ENCODE results near the gene PRXL2B.
A peak's percentile ranks its signal among the peaks of the same experiment; 100 is the strongest.
"Not testable (repeated sequence)": the region's sequence is repeated elsewhere in the genome, so short reads cannot be mapped to it uniquely, and the experiment has no call there.

The PRXL2B gene

DNA sequence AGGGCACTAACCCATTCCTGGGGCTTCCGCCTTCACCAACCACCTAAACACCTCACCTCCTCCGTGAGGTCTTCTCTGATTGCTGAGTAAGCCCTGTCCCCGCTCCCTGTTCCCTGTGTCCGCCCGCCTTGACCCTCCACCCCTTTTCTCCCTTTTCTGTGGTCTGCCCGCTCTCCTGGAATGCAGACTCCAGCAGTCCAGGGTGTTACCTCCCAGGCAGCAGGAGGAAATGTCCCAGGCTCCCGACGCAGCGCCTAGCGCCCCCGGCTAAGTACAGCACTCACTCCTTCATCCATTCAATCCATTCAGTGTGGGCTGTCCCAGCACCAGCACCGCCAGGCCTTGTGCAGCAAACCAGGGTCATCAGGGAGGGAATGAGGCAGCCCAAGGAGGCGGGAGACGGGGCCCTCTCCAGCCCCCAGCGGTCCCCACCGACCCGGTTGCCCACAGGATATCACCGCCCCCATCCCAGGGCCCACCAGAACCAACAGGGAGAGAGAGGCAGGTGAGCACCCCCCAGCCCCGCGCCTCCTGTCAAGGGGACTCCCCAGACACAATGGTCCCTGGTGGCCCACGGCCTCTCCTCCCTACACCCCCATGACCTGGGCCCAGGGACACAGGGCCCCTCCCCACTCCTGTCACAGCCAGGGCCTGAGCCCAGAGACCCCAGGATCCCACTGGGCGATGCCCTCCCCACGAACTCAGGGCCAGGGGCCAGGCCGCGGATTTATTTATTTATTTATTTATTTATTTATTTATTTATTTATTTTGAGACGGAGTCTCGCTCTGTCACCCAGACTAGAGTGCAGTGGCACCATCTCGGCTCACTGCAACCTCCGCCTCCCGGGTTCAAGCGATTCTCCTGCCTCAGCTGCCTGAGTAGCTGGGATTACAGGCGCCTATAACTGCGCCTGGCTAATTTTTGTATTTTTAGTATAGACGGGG lies 20.2 kb upstream of the PRXL2B start:
- DNase-seq = no peak

DNA sequence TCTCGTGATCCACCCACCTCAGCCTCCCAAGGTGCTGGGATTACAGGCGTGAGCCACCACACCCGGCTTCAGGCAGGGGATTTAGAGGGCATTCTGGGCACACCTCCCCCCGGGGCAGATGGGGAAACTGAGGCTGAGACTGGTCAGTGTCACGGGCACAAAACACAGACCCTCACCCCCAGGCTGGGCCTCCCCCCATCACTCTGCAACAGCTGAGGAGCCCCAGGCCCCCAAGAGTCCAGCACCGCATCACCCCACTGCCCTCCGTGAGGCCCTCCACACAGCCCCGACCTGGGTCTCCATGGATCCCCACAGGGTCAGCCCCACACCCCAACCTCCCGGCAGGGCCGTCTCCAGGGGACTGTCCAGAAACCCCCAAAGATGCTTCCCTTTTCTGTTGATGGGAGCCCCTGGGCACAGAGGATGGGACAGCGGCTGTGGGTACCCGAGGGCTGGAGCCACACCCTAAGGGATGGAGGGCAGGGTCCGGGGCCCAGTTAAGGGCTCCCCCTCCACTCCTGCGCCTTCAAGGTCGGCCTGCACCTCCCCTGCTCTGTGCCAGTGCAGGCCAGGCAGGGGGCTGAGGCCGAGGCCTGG lies 19.4 kb upstream of the PRXL2B start:
- no peak for DNase-seq

DNA sequence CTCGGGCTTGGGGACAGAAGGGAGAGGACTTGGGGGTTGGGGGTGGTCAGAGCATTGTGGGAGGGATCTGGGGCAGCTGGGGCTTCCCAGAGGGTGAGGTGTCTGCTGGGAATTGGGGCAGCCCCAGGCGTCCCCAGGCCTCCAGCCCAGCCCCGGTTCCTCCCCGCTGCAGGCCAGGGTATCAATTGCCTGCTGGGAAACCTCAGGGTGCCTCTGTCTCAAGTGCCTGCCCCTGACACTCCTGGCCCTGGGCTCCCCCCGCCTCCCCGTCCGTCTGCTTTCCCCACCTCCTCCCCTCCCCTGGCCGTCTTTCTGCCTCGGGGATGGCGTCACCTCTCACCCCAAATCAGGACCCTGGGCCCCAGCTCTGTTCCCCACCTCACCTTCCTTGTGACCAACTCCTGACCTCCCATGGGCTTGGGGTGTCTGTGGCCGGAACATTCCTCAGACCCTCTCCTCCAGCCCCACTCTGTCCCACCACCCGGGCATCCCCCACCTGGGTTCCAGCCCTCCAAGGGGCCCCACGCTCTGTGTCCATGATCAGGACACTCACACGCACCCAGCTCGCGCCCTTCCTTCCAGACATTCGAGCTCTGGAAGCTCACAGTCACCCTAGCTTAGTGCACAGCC lies 18.3 kb upstream of the PRXL2B start:
- DNase-seq = not testable (repeated sequence)

DNA sequence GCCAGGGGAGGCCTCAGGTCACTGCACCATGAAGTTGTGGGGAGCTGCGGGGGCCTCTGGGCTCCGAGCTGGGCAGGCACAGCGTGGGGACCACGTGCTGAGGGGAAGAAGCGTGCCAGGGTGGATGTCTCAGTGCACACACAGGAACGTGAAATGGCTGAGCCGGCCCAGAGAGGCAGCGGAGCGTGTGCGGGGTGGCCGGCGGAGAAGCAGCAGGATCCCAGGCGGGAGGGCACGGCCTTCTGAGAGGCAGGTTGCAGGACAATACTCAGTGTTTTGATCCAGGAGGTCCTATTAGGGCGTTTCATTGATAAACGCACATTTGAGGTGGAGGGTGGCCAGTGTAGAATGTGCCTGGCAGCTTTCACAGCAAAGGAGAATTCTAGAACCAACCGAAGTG lies 17.5 kb upstream of the PRXL2B start:
- DNase-seq = no peak

DNA sequence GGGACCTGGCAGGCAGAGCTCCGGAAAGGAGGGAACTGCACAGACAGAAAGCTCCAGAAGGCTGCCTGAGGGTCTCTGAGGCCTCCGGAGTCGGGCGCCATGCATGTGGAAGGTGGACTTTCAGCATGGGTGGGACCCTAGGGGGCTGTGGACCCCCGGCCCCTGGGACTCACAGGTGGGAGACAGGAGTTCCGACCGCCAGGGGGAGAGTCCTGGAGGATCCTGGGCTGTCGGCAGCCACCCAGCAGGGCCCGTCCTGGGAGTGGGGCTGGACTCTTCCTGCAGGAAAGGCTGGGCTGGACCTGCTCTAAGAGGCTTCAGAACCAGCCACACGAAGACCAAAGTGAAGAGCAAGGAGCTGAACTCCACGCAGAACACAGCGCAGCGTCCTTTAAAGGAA lies 16.9 kb upstream of the PRXL2B start:
- not testable (repeated sequence) for DNase-seq

DNA sequence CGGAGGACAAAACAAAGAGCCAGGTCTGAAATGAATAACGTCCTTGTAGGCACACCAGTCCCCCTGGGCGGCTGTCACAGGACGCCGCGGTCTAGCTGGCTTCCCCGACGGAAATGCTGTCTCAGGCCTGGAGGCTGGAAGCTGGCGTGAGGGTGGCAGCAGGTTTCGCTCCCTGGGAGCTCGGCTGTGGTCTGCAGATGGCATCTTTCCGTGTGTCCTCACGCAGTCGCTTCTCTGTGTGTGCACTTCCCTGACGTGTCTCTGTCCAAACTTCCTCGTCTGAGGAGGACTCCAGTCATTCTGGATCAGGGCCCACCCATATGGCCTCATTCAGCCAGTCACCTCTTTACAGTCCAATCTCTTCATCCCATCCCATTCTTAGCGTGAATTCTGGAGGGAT lies 16.2 kb upstream of the PRXL2B start:
- no peak for DNase-seq

DNA sequence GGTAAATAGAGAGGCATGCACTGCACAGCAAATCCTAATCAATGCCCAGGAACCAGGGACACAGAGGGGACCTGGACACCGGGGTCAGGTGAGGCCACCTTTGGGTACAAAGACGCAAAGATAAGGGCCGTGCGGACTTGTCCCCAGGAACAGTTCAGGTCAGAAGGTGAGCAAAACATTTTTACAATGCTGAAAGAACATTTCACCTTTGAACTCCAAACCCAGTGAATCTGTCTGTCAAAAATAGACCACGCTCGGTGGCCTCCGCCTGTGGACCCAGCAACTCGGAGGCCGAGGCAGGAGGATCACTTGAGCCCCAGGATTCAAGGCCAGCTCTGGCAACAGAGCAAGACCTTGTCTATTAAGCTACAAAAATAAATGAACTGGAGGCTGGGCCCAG lies 15.2 kb upstream of the PRXL2B start:
- no peak for DNase-seq

DNA sequence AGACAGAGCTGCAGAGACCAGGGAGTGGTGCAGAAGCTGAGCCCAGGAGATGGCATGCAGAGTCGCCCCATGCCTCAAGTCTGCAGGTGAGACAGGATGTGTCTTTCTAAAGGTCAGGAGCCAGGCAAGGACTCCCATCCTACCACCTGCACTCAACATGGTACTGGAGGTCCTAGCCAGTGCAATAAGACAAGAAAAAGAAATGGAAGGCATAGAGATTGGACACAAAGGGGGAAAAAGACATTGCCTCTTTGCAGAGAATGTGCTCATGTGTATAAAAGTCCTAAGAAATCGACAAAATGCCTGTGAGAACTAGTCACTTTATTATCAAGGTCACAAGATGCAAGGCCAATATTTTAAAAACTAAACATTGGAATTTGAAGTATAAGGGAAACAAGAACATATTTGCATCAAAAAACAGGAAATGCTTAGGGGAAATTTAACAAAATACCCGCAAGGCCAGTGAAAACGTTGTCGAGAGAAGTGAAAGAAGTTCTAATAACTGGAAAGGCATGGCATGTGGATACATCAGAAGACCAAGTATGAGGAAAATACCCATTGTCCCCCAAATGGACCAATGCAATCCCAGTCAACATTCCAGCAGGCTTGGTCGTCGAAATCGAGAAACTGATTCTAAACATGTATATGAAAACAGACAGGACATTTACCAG lies 13.2 kb upstream of the PRXL2B start:
- DNase-seq = no peak

DNA sequence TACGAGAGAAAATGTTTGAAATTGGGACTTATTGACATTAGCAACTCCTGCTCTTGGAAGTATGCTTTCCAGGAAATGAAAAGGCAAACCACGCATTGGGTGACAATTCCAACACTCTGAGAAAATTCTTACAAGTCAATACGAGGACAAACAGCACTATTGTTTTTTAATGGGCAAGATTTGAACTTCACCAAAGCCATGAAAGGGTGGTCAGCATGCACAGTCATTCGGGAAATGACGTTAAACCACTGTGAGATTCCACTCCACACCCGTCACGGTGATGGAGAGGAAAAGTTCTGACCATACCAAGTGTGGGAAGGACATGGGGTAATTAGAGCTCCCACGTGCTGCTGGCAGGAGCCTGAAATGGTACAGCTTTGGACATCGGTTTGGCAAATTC lies 12.2 kb upstream of the PRXL2B start:
- no peak for DNase-seq

DNA sequence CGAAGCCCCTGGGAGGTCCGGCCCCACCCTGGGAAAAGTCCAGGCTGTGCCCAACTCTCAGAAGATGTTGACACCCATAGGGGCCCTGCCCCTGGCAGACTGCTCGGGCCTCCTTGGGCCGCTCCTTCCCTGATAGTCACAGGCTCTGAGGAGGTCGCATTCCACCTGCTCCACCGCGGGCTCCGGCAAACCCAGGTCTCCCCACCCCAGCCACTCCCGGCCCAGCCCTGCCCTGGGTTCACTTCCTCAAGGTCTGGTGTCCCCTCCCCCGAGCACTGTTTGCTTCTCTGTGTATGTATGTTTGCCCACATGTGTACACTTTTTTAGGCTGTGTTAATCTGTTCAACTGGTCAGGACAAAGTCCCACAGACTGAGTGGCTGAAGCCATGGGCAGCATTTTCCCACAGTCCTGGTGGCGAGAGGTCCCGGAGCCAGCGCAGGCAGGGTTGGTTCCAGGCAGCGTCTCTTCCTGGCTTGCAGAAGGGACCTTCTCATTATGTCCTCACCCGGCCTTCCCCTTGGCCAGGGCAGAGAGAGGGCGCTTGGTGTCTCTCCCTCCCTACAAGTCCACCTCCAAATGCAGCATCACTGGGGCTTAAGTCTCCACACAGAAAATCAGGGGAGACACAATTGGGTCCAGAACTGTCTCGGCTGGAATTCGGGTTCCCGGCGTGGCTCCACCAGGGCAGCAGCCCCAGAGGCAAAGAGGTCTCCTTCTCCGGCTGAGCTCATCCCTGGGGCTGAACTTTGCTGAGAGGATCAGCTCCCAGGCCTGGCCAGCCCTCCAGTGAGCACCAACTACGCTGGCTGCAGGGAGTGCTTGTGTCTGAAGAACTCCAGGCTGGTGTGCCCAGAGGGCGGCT lies 10.5 kb upstream of the PRXL2B start:
- DNase-seq = no peak

DNA sequence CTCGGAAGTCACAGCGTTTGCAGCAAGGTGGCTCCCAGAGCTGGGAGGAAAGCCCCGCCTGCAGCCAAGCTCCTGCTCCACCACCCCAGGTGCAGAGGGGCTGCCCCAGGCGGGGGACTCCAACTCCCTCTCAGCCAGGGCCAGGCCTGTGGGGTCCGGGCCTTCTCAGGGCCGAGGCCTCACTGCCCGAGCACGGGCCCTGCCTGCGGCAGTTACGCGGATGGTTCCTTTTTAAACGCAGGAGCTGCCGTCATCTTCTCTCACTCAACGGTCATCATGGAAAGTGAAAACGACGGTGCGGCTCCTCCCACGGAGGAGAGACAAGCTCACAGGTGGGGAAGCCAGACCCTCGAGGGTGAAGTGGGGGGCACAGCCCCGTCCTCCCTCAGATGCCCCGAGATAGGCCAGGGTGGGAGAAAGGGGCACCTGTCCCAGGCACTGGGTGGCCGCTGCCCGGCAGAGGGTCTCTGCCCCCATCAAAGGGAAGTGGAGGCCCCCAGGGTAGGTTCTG lies 9.0 kb upstream of the PRXL2B start:
- peak; percentile 53 for DNase-seq

DNA sequence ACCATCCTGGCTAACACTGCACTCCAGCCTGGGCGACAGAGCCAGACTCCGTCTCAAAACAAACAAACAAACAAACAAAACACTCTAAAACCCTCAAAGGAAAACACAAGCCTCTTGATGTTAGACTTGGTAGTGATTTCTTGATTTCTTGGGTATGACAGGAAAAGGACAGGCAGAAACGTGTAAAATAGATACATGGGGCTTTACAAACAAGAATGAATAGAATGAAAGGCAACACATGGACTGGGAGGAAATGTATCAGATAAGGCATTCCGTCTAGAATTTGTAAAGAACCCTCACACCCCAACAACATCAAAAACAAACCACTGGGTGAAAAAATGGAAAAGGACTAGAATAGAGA lies 7.8 kb upstream of the PRXL2B start:
- no peak for DNase-seq

DNA sequence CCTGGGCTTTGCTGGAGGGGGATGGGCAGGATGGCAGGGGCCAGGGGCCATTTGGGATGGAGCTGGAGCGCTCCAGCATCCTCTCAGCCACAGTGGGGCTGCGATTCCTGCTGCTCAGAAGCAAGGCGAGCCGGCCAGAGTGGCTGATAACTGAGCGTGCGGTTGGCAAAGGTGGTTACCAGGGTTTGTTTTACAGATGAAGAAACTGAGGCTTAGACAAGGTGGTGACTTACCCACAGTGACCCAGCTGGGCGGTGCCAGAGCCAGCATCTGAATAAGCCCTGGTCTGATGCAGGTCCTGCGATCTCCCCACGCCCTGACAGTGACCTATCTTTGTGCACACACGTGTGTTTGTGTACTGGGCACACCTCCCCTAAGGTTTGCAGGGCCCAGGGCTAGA lies 5.9 kb upstream of the PRXL2B start:
- DNase-seq = no peak

DNA sequence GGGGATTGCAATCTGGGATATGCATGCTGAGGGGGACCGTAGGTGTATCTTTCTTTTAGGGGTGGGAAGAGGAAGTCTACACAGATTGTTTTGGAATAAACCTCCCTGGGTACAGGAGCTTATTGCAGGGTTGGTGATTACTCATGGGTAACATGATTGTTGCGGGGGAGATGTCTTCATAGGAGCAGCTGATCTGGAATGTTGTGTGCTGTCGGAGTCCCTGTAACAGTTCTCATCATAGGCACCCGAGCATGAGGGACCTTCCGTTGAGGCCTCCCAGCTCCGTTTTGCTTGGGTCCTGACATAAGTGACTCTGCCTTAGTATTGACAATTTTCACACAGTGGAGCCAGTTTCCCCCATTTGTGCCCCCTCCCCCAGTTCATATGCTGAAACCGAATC lies 4.2 kb upstream of the PRXL2B start:
- no peak for DNase-seq

DNA sequence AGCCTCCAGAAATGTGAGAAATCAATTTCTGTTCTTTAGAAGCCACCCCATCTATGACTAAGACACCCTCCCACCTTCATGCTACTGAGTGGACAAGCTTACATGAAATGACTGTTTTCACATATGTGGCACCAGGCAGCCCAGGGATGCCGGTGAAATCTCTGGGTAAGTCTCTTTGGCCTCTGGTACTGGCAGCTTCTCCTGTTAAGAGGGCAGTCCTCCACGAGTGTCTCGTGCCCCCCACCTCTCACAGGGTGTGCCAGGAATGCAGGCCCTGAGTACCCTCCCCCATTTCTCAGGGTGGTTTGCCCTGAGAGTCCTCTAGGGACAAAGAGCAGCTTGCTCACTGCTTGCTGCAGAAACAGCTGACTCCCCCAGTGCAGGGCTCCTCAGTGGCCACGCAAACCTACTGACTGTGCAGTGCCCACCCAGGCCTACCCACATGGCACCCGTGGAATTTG lies 3.2 kb upstream of the PRXL2B start:
- DNase-seq = no peak

DNA sequence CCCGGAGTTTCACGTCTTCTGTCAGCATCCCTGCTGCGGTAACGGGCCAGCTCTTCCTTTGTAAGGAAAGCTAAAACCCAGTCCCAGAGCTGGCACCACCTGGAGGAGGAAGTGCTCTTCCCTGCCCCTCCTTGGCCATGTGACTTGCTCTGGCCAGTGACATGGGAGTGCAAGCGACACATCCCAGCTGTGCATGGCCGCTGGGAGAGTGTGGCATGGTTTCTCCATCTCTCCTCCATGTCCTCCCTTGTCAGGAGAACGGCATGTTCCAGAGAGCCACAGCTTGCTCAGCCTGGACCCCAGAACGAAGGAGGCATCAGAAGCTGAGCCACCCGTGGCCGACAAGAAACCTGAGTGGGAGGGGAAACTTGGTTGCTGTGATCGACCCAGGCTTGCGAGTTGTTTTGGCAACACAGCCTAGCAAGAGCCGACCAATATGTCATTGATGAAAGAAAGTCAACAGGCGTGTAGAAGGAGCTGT lies 2.7 kb upstream of the PRXL2B start:
- peak; percentile 65 for DNase-seq

DNA sequence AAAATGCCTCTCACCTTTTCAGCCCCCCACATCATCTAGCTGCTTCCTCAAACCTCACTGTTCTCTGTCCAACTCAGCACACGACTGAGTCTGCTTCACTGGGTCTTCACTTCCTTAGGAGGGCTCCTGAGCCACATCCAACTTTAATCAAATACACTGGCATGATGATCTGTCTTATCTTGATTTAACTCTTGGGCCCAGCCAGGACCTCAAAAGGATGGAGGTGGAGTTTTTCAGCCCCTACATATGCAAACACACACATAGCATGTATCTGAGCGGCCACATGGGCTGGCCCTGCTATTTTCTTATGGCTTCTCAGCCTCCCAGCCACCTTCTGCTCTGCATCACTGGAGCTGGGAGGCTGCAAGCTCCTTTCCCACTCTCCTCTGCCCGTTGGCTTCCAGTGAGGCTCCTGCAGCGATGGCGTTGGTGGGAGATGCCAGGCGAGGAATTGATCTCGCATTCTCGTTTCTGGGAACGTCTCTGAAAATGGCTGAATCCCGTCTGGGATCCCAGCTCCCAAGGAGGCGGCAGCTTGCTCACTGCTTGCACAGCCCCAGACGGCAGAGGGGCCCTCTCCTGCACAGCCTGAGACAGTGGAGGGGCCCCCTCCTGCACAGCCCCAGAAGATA lies 1.8 kb upstream of the PRXL2B start:
- no peak for DNase-seq

DNA sequence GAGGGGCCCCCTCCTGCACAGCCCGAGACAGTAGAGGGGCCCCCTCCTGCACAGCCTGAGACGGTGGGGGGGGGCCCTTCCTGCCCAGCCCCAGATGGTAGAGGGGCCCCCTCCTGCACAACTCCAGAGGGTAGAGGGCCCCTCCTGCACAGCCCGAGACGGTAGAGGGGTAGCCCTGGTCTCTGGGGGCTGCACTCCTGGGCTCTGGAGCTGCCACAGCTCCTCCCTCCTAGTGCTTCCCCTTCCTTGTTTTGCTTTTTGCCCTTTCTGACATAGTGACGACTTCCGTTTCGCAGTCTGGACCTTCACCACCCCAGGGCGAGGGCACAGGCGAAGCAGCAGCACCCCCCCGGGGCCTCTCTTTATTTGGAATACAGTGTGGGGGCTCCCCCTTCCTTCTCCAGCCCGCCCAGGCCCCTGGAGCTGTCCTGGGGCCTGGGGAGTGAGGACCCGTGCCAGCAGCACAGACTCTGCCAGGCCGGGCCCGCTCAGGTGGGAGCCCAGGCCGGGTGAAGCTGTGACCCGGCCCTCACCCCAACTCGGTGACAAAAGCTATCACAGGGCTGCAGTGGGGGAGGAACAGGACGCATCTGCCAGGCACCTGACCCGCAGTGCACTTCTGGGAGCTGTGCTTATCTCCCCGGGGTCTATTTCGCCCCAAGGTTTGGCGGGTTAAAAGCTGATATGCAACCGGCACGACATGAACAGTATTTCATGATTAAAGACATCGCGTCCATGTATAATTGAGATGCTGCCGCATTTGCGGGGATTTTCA lies 1.1 kb upstream of the PRXL2B start:
- DNase-seq = peak; percentile 78

DNA sequence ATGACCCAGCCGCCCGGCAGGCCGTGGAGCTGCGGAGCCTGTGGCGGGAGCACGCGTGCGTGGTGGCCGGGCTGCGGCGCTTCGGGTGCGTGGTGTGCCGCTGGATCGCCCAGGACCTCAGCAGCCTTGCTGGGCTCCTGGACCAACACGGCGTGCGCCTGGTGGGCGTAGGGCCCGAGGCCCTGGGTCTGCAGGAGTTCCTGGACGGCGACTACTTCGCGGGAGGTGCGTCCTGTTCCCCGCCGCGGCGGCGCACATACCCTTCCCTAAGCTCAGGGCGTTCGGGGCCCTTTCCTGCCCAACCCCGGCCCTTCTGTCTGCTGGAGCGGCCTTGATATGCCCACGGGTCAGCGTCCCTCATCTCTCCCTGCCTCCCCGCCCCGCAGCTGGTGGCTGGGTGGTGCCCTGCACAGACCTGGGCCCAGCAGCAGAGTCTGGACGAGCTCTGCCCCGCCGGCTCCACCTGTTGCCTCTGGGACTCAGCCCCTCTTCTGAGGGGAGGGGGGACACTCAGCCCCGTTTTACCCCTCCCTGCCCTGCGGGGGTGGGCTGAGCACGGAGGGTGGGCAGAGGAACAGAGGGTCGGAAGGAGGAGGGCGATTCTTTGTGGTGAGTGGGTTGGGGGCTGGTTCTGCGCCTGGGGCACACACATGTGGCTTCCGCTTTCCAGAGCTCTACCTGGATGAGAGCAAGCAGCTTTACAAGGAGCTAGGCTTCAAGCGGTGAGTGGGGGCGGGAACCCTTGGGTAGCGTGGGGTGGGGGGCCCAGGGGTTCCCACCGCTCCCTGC lies 688 bp downstream of the PRXL2B start:
- DNase-seq = no peak

Data from central memory CD4-positive, alpha-beta T cell (primary cell).